Small intestine (tissue), 7 donors: ENCODE data around the gene USP48. TPM values are rescaled to one million over a fixed set of nuclear protein-coding genes. Genes with fewer than 3 reads are reported as not detected.

ENCODE experiments used
- DNase-seq, 2 donors: peaks; one replicate each; pipeline versions ENCODE4 v3.0.0 to v3.0.0-alpha.2; 2013
- FAIRE-seq: peaks from 2 replicates; lab custom pipeline; 2012; peaks lifted over from hg19 to GRCh38; lab: Jason Lieb, UNC
- H3K27ac ChIP-seq, 3 donors: one replicate each; pipeline ENCODE4 v1.5.1; 2013; ENCODE audit warnings: low read length in 2 of 3, mild to moderate bottlenecking in 2 of 3, control low read depth in 1 of 3, inconsistent platforms in 1 of 3, low read depth in 1 of 3, moderate library complexity in 1 of 3
- H3K27me3 ChIP-seq, 3 donors: one replicate each; pipeline ENCODE4 v1.6.1; 2013; ENCODE audit warnings: low read length in 3 of 3, inconsistent platforms in 1 of 3; ENCODE audit not compliant: control insufficient read depth in 3 of 3, insufficient read depth in 3 of 3
- H3K36me3 ChIP-seq, 3 donors: one replicate each; pipeline ENCODE4 v1.6.1; 2013; ENCODE audit warnings: low read length in 3 of 3, inconsistent platforms in 1 of 3, low read depth in 1 of 3, mild to moderate bottlenecking in 1 of 3, moderate library complexity in 1 of 3; ENCODE audit not compliant: control insufficient read depth in 3 of 3, insufficient read depth in 2 of 3
- H3K4me1 ChIP-seq, 3 donors: one replicate each; pipeline ENCODE4 v1.6.1; 2013; ENCODE audit warnings: low read length in 2 of 3, inconsistent platforms in 1 of 3, low read depth in 1 of 3, mild to moderate bottlenecking in 1 of 3, moderate library complexity in 1 of 3; ENCODE audit not compliant: control insufficient read depth in 3 of 3, insufficient read depth in 2 of 3
- H3K4me3 ChIP-seq, 3 donors: one replicate each; pipeline ENCODE4 v1.5.1; 2013; ENCODE audit warnings: low read length in 3 of 3, control low read depth in 1 of 3, inconsistent platforms in 1 of 3, low read depth in 1 of 3, mild to moderate bottlenecking in 1 of 3, moderate library complexity in 1 of 3
- H3K9me3 ChIP-seq, 2 donors: one replicate each; pipeline ENCODE4 v1.6.1; 2013; ENCODE audit warnings: low read depth in 1 of 2, low read length in 1 of 2; ENCODE audit not compliant: control insufficient read depth in 2 of 2, insufficient read depth in 1 of 2
- WGBS, 3 donors: extraction: QIAGEN DNeasy Blood & Tissue Kit; methylation state at CpG; one replicate each; pipeline ENCODE4 v1.1.7; 2013; 5-methylcytosine and 5-hydroxymethylcytosine counted together
- polyA plus RNA-seq, 4 donors: library from polyadenylated mRNA; stranded (reverse) in 3 of 4; unstranded in 1 of 4; fragments of 200-250 nt in 3 of 4; fragments of 120-200 nt in 1 of 4; gene quantifications; one replicate each; pipeline versions ENCODE4 v1.2.1 to v1.2.3, GENCODE V29; 2013
- donor health status: healthy with polysubstance abuse.
- donor health status: control.
- donor health status: control.
- donor health status: Bipolar disorder and iron deficiency.
- donor health status: healthy.

The USP48 gene
- polyA plus RNA-seq, 4 donors, result 15.1 to 43.1 (median 17.8) TPM

DNA sequence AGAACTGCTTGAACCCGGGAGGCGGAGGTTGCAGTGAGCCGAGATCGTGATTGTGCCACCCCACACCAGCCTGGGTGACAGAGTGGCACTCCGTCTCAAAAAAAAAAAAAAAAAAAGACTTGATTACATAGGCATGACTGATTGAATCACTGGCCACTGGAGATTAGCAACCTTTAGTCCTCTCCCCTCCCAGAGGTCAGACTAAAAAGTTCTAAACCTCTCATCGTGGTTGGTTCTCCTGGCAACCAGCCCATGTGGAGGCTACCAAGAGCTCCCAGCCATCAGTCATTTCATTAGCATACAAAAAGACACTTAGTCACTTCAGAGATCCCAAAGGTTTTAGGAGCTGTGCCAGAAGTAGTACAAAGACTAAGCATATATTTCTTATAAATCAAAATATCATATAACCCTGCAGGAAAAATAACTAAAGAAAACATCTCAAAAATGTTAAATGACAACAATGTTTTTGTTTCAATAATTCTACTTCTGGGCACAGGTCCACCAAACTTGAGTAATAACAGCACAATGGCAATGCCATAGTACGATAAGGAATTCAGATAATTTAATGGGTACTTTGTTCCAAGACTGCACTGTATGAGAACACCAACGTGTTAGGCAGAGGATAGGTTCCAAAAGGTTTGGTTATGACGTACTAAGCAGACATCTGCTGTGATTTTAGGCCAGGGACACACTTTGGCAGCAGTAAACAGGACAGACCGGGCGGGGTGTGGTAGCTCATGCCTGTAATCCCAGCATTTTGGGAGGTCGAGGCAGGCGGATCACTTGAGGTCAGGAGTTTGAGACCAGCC, 18.1 kb downstream of the USP48 start:
- no peaks in the 10 kb centered on the region for H3K27me3 ChIP-seq
- peak in 1 of 2 donors; percentile 69 for DNase-seq
- H3K4me1 ChIP-seq, result peaks cover 0 to 16% (median 0%) of the 10 kb centered on the region in 3 donors
- WGBS, 3 donors, result 24 to 51% (median 37%) methylated on average over 13 of the region's 13 CpGs
- H3K9me3 ChIP-seq, result no peaks in the 10 kb centered on the region
- no peak for FAIRE-seq
- no peak overlapping the region for H3K4me3 ChIP-seq
- H3K27ac ChIP-seq, result peak overlapping the region in 1 of 3 donors; percentile 72
- peaks cover 0 to 12% (median 0%) of the 10 kb centered on the region in 3 donors for H3K36me3 ChIP-seq

DNA sequence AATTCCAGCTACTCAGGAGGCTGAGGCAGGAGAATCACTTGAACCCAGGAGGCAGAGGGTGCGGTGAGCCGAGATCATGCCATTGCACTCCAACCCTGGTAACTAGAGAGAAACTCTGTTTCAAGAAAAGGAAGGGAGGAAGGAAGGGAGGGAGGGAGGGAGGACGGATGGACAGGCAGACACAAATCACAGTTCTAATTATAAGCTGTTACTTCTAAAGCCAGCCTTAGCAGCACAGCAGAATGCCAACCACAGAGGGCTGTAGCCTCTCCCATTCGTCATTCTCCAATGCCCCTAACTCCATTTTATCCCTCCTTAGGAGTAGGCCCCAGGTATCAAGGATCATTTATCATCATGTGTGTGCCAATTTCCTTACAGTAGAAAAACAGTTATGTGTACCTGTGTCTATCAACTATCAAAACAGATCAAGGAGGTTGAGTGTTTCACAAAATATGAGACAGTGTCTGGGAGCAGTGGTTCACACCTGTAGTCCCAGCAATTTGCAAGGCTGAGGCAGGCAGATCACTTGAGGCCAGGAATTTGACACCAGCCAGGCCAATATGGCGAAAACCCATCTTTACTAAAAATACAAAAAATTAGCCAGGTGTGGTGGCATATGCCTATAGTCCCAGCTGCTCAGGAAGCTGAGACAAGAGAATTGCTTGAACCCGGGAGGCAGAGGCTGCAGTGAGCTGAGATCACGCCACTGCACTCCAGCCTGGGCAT, 19.1 kb downstream of the USP48 start:
- Histone ChIP-seq H3K4me3 (no peak overlapping the region), H3K4me1 (peaks cover 0 to 16% (median 0%) of the 10 kb centered on the region in 3 donors), H3K9me3 (no peaks in the 10 kb centered on the region), H3K36me3 (peaks cover 0 to 8% (median 0%) of the 10 kb centered on the region in 3 donors), H3K27ac (no peak overlapping the region), H3K27me3 (no peaks in the 10 kb centered on the region)
- DNase-seq (no peak), FAIRE-seq (no peak)
- WGBS, 3 donors, result 66 to 84% (median 82%) methylated on average over 7 of the region's 7 CpGs

DNA sequence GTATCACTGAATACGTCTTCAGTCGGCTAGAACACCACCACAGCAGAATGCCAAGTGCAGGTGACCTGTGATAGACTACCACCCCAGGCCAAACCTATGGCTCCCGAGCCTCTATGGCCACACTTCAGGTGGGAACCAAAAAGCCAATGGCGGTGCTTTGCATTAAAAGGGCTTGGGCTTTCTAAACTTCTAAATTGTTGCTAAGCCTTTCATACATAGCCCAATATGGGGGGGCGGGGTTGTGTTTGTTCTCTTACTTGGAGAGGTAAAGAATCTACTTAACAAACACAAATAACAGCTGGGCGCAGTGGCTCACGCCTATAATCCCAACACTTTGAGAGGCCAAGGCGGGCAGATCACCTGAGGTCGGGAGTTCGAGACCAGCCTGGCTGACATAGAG, 19.7 kb downstream of the USP48 start:
- WGBS, 3 donors, result 86 to 92% (median 91%) methylated on average over 10 of the region's 10 CpGs
- H3K27ac ChIP-seq, result no peak overlapping the region
- H3K27me3 ChIP-seq, result no peaks in the 10 kb centered on the region
- H3K9me3 ChIP-seq, result no peaks in the 10 kb centered on the region
- DNase-seq (no peak), FAIRE-seq (no peak)
- H3K4me3 ChIP-seq, result no peak overlapping the region
- peaks cover 0 to 5% (median 0%) of the 10 kb centered on the region in 3 donors for H3K36me3 ChIP-seq
- peaks cover 0 to 16% (median 0%) of the 10 kb centered on the region in 3 donors for H3K4me1 ChIP-seq

DNA sequence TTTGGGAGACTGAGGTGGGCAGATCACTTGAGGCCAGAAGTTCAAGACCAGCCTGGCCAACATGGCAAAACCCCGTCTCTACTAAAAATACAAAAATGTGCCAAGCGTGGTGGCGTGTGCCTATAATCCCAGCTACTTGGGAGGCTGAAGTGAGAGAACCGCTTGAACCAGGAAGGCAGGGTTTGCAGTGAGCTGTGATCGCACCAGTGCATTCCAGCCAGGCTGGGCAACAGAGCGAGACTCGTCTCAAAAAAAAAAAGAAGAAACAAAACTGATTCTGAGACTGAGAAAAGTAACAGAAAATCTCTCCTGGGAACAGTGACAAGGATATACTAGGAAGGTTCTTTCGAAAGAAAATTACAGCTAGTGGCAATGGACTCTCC, 20.9 kb downstream of the USP48 start:
- Histone ChIP-seq H3K4me1 (peaks cover 0 to 16% (median 0%) of the 10 kb centered on the region in 3 donors), H3K27ac (peak overlapping the region in 1 of 3 donors; percentile 1)
- no peak for FAIRE-seq

DNA sequence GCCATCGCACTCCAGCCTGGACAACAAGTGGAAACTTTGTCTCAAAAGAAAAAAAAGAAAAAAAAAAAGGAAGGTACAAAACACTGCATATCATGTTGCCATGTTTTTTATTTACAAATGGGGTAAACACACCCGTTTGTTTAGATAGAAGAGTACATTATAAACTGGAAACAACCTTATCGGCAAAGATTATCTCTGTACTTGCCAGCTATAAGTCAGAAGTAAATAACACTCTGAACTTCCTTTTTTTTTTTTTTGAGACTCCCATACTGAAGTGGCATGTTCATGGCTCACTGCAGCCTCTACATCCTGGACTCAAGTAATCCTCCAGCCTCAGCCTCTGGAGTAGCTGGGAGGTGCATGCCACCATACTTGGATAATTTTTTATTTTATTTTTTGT, 21.9 kb downstream of the USP48 start:
- no peak for FAIRE-seq
- H3K36me3 ChIP-seq, result peaks cover 0 to 7% (median 0%) of the 10 kb centered on the region in 3 donors
- no peaks in the 10 kb centered on the region for H3K9me3 ChIP-seq
- WGBS, 3 donors, result 38 to 48% (median 42%) methylated on average over 3 of the region's 3 CpGs
- H3K27me3 ChIP-seq, result no peaks in the 10 kb centered on the region
- no peak overlapping the region for H3K4me3 ChIP-seq
- peaks cover 0 to 13% (median 0%) of the 10 kb centered on the region in 3 donors for H3K4me1 ChIP-seq
- peak in 1 of 2 donors; percentile 25 for DNase-seq
- H3K27ac ChIP-seq, result no peak overlapping the region

More for the DNA sequence above, 20.9 kb downstream of the USP48 start:
- Histone ChIP-seq H3K27me3 (no peaks in the 10 kb centered on the region), H3K9me3 (no peaks in the 10 kb centered on the region), H3K36me3 (peaks cover 0 to 5% (median 0%) of the 10 kb centered on the region in 3 donors), H3K4me3 (no peak overlapping the region)
- 87 to 95% (median 92%) methylated on average over 8 of the region's 8 CpGs for WGBS, 3 donors
- no peak for DNase-seq

DNA sequence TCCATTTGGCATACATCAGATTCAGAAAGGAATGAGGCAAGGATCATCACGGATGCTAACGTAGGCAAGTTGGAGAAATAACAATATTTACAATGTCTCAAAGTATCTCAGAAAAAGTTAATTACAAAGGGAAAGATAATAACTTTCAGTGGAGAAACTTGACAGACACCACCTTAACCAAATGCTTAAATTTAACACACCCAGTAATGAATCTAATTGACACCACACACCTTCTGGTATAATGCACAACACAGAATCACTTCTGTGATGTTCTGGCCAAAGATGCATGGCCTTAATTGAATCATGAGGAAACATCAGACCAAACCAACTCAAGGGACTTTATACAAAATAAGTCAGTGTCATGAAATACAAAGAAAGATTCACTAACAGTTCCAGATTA, 23.1 kb downstream of the USP48 start:
- no peak for DNase-seq
- Histone ChIP-seq H3K27ac (no peak overlapping the region), H3K36me3 (peaks cover 0 to 17% (median 0%) of the 10 kb centered on the region in 3 donors), H3K4me1 (peaks cover 0 to 8% (median 0%) of the 10 kb centered on the region in 3 donors), H3K9me3 (no peaks in the 10 kb centered on the region), H3K27me3 (no peaks in the 10 kb centered on the region), H3K4me3 (no peak overlapping the region)
- no peak for FAIRE-seq
- 74 to 86% (median 82%) methylated on average over 2 of the region's 2 CpGs for WGBS, 3 donors

DNA sequence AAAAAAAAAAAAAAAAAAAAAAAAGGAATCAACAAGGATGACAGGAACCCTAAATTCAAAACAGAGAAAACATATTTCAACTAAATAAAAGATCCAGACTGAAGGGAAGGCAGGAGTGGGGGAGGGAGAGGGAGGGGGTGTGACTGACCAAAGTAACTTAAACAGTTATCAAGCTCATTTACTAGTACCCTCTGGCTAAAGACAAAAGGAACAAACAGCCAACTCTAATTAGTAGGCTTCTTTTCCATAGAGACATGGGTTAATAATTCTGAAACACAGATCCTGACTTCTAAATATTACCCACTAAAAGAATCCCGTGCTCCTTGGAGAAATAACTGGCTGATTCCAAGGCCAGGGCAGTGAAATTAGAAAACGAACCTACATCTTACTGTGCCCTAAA, 23.8 kb downstream of the USP48 start:
- Histone ChIP-seq H3K27me3 (no peaks in the 10 kb centered on the region), H3K36me3 (peaks cover 3 to 22% (median 5%) of the 10 kb centered on the region in 3 donors), H3K9me3 (no peaks in the 10 kb centered on the region), H3K4me1 (peaks cover 0 to 7% (median 0%) of the 10 kb centered on the region in 3 donors), H3K27ac (no peak overlapping the region), H3K4me3 (no peak overlapping the region)
- FAIRE-seq, result no peak
- WGBS, 3 donors, result 66 to 75% (median 71%) methylated on average over 2 of the region's 2 CpGs
- no peak for DNase-seq

DNA sequence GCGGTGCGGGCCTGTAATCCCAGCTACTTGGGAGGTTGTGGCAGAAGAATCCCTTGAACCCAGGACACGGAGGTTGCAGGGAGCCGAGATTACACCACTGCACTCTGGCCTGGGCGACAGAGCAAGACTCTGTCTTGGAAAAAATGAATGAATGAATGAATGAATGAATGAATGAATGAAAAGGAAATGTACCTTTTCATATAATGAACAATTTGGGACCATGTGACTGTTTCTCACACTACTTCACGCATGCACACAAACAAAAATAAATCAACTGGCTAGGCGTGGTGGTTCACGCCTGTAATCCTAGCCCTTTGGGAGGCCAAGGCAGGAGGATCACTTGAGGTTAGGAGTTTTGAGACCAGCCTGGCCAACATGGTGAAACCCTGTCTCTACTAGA, 24.3 kb downstream of the USP48 start:
- FAIRE-seq (no peak), DNase-seq (no peak)
- Histone ChIP-seq H3K27ac (no peak overlapping the region), H3K4me1 (peaks cover 0 to 3% (median 0%) of the 10 kb centered on the region in 3 donors), H3K9me3 (no peaks in the 10 kb centered on the region), H3K4me3 (no peak overlapping the region), H3K27me3 (no peaks in the 10 kb centered on the region), H3K36me3 (peaks cover 3 to 26% (median 8%) of the 10 kb centered on the region in 3 donors)
- WGBS, 3 donors, result 93 to 96% (median 96%) methylated on average over 8 of the region's 8 CpGs
